Spleen (tissue), 13 donors: ENCODE data around the gene AK2. TPM values are rescaled to one million over a fixed set of nuclear protein-coding genes. Genes with fewer than 3 reads are reported as not detected.

Experiments used
- DNase-seq: peaks from one replicate; pipeline ENCODE4 v3.0.0-alpha.2; 2020
- H3K27ac ChIP-seq, 8 donors: fragments of 200-600 bp; sonication (generic) in 7 of 8; 1 replicate in 4 of 8; 2 replicates in 4 of 8; pipeline versions ENCODE4 v1.5.0 to v1.8.0; 2016 to 2021; ENCODE audit warnings: inconsistent platforms in 4 of 8, mild to moderate bottlenecking in 4 of 8, moderate library complexity in 1 of 8
- H3K27me3 ChIP-seq, 7 donors: fragments of 200-600 bp; sonication (generic) in 6 of 7; replicated peaks in 1 of 7; 1 replicate in 4 of 7; 2 replicates in 3 of 7; pipeline versions ENCODE4 v1.5.0 to v1.8.0; 2016 to 2021; ENCODE audit warnings: inconsistent platforms in 3 of 7, mild to moderate bottlenecking in 1 of 7
- H3K36me3 ChIP-seq, 6 donors: fragments of 200-600 bp; sonication (generic) in 5 of 6; 1 replicate in 4 of 6; 2 replicates in 2 of 6; pipeline versions ENCODE4 v1.5.0 to v1.8.0; 2016 to 2021; ENCODE audit warnings: inconsistent platforms in 2 of 6
- H3K4me1 ChIP-seq, 6 donors: fragments of 200-600 bp; sonication (generic) in 5 of 6; 1 replicate in 3 of 6; 2 replicates in 3 of 6; pipeline versions ENCODE4 v1.5.0 to v1.8.0; 2016 to 2021; ENCODE audit warnings: inconsistent platforms in 3 of 6
- H3K4me3 ChIP-seq, 8 donors: fragments of 200-600 bp; sonication (generic) in 7 of 8; 1 replicate in 4 of 8; 2 replicates in 4 of 8; pipeline versions ENCODE4 v1.5.0 to v1.8.0; 2016 to 2021; ENCODE audit warnings: inconsistent platforms in 4 of 8, mild to moderate bottlenecking in 4 of 8, moderate library complexity in 2 of 8
- H3K9me3 ChIP-seq, 8 donors: fragments of 200-600 bp; sonication (generic) in 7 of 8; 1 replicate in 4 of 8; 2 replicates in 4 of 8; pipeline versions ENCODE4 v1.5.0 to v1.8.0; 2016 to 2021; ENCODE audit warnings: inconsistent platforms in 4 of 8
- CTCF ChIP-seq, 11 experiments: fragments of 200-600 bp in 7 of 11; fragments of 450-650 bp in 4 of 11; sonication (generic) in 4 of 11; IDR thresholded peaks in 8 of 11; conservative IDR thresholded peaks in 3 of 11; 1 replicate in 7 of 11; 2 replicates in 4 of 11; pipeline versions ENCODE4 v1.4.0 to v1.8.0; 2016 to 2021; ENCODE audit warnings: antibody characterized with exemption in 11 of 11, inconsistent platforms in 4 of 11, mild to moderate bottlenecking in 1 of 11
- POLR2A ChIP-seq, 3 donors: fragments of 450-650 bp; IDR thresholded peaks; one replicate each; pipeline ENCODE4 v1.5.1; 2017; ENCODE audit warnings: antibody characterized with exemption in 3 of 3, mild to moderate bottlenecking in 1 of 3
- POLR2AphosphoS5 ChIP-seq, 3 donors: sonication (generic); formaldehyde crosslinking; IDR thresholded peaks; one replicate each; pipeline ENCODE4 v1.5.1; 2017; ENCODE audit warnings: antibody characterized with exemption in 3 of 3
- WGBS, 5 donors: extraction: QIAGEN DNeasy Blood & Tissue Kit in 3 of 5; methylation state at CpG; one replicate each; pipeline versions ENCODE4 v1.1.5 to v1.1.7; 2013 to 2018; 5-methylcytosine and 5-hydroxymethylcytosine counted together
- intact Hi-C: fragments of 100-400 bp; cut with DNase I; formaldehyde crosslinking; loops from one replicate; pipeline ENCODE4 v1.15.0; 2023; ENCODE audit warnings: low total_unique reads
- long read RNA-seq, 2 donors: transcript quantifications; one replicate each; lab custom pipeline, GENCODE V29; 2026
- polyA plus RNA-seq, 3 donors: library from polyadenylated mRNA; stranded (reverse); fragments of 200-250 nt; gene quantifications; one replicate each; pipeline ENCODE4 v1.2.1, GENCODE V29; 2013
- total RNA-seq, 7 donors: library from RNA; depleted of rRNA in 3 of 7; stranded (reverse); fragments of >200 nt in 3 of 7; fragmentation: NEBNext Ultra II Directional in 4 of 7; extraction: Animal tissue kit (Norgen Biotek cat#: 25700) in 4 of 7; gene quantifications; one replicate each; pipeline versions ENCODE4 v1.1.0 to v1.2.1, GENCODE V29; 2016 to 2021
- donor health status: healthy with polysubstance abuse.
- donor health status: DM: no; HTN: no; CAD: no; lungs with moderate emphysema.
- donor health status: DM: no; HTN: no; CAD: no.
- donor health status: Bipolar disorder and iron deficiency.
- donor health status: healthy.
- donor health status: DM: no; HTN: no; CAD: no.
- donor health status: DM: yes; HTN: yes; CAD: no.

Gene AK2
- total RNA-seq, result 100 to 1,000 TPM in 4 of 7 donors, 10 to 100 TPM in 3; 83.9 to 139 (median 103) TPM
- polyA plus RNA-seq, result 10 to 100 TPM; 42.8 to 75.1 (median 74.7) TPM
- long read RNA-seq, donor 1, transcript AK2-202 (7 exons, 3,586 nt), result minor isoform, 10 of 60 reads
- long read RNA-seq, donor 1, transcript AK2-201 (6 exons, 1,021 nt), result major isoform, 26 of 60 reads
- long read RNA-seq, donor 1, partial matches to known transcripts, result 23 of 60 reads
- long read RNA-seq, donor 1, other reads (novel, unspliced or antisense), result 0 of 60 reads
- long read RNA-seq, donor 2, transcript AK2-202 (7 exons, 3,586 nt), result minor isoform, 13 of 50 reads
- long read RNA-seq, donor 2, transcript AK2-201 (6 exons, 1,021 nt), result major isoform, 18 of 50 reads
- long read RNA-seq, donor 2, partial matches to known transcripts, result 13 of 50 reads
- long read RNA-seq, donor 2, other reads (novel, unspliced or antisense), result 0 of 50 reads

DNA sequence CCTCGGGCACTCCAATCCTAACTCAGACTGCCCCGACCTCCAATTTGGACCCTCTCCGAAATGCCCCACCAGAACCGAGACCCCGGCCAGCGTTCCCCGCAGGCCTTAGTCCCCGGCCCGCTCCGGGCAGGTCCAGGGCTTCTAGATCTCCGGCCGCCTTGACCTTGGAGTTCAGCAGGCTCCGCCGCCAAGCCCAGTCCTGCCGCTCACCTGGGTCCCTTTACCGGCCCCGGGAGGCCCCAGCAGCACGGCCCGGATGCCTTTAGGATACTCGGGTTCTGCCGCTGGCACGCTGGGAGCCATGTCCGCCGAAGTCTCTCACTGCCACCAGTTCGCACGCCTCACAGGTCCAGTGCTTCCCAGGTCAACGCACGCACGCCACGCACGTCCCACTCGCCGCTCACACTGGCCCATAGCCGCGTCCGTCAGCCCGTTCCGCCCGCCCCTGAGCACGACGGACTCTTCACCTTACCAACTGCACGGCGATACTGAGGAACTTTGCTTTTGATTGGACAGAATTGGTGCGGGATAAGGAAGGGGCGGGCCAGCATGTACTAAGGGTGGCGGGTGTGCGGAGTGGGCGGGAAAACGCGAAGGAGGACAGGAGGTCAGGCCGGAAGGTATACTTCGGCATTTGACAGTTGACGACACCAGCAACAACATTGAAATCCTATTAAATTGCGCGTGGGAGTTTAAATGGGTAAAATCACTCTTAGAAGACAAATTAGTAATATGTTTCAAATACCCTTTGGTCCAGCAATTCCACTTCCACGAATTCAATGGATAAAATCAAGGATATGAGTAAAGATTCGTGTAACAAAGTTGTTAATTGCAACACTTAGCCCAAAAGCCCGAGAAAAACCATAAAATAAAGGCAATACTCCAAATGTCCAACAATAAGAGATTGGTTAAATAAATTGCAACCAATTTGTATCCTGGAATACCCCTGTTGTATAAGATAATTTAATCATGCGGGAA lies at the start of gene AK2:
TSS of gene AK2 (minus strand) at position 358 of the 978 bp plus-strand sequence. CDS start at position 303, 55 bp downstream.
- Histone ChIP-seq H3K4me3 (peak within 1 kb of the TSS; percentile 70 to 99 (median 81)), H3K36me3 (peaks cover 0 to 8% (median 0%) of the 10 kb centered on the region in 6 donors), H3K4me1 (peaks cover 15 to 71% (median 49%) of the 10 kb centered on the region in 6 donors), H3K9me3 (no peaks in the 10 kb centered on the region), H3K27me3 (no peaks in the 10 kb centered on the region), H3K27ac (peak within 1 kb of the TSS; percentile 53 to 90 (median 85))
- DNase-seq, result peak; percentile 97
- TF ChIP-seq POLR2A (IDR thresholded peaks at IDR 0.05) (peak in 1 of 3 donors; percentile 18), CTCF (IDR thresholded peaks at IDR 0.05 in 8 of 11, conservative IDR thresholded peaks at IDR 0.05 in 3 of 11) (peak in 2 of 11 experiments; percentile 13 to 33), POLR2AphosphoS5 (IDR thresholded peaks at IDR 0.05) (peak; percentile 90 to 94 (median 94))
- WGBS, 5 donors, result 4 to 6% (median 5%) methylated on average over 49 to 59 of the region's 59 CpGs
- intact Hi-C loops, result no loop called here

- intact Hi-C loops, result loop anchor here (10.0 kb wide), 1 partner anchor 152 kb away; no protein-coding TSS in a partner anchor
- no peak overlapping the region for H3K4me3 ChIP-seq
- no peak for DNase-seq
- no peak overlapping the region for H3K27ac ChIP-seq
- no peak for TF ChIP-seq POLR2A (IDR thresholded peaks at IDR 0.05)
- TF ChIP-seq POLR2AphosphoS5 (IDR thresholded peaks at IDR 0.05), result no peak
- TF ChIP-seq CTCF (IDR thresholded peaks at IDR 0.05 in 8 of 11, conservative IDR thresholded peaks at IDR 0.05 in 3 of 11), result peak; percentile 19 to 77 (median 62)
- H3K4me1 ChIP-seq, result peaks cover 5 to 52% (median 24%) of the 10 kb centered on the region in 6 donors
- H3K36me3 ChIP-seq, result no peaks in the 10 kb centered on the region
- H3K27me3 ChIP-seq, result peaks cover 0 to 10% (median 1%) of the 10 kb centered on the region in 7 donors
- no peaks in the 10 kb centered on the region for H3K9me3 ChIP-seq
- WGBS, 5 donors, result 32 to 47% (median 38%) methylated on average over 8 to 12 of the region's 12 CpGs
Measured at GRCh38 chr1:33086384-33086850, 49.7 kb upstream of the AK2 start.

GRCh38 chr1:33085332-33085731 lies 48.6 kb upstream of the AK2 start:
- no peak overlapping the region for H3K27ac ChIP-seq
- no peaks in the 10 kb centered on the region for H3K36me3 ChIP-seq
- H3K27me3 ChIP-seq, result peaks cover 0 to 16% (median 5%) of the 10 kb centered on the region in 7 donors
- TF ChIP-seq POLR2AphosphoS5 (IDR thresholded peaks at IDR 0.05), result no peak
- TF ChIP-seq CTCF (IDR thresholded peaks at IDR 0.05 in 8 of 11, conservative IDR thresholded peaks at IDR 0.05 in 3 of 11), result no peak
- no peak for TF ChIP-seq POLR2A (IDR thresholded peaks at IDR 0.05)
- 81 to 89% (median 88%) methylated on average over 4 of the region's 4 CpGs for WGBS, 5 donors
- H3K4me3 ChIP-seq, result no peak overlapping the region
- H3K4me1 ChIP-seq, result peaks cover 9 to 63% (median 33%) of the 10 kb centered on the region in 6 donors
- H3K9me3 ChIP-seq, result no peaks in the 10 kb centered on the region
- intact Hi-C loops, result loop anchor here (10.0 kb wide), 1 partner anchor 151 kb away; no protein-coding TSS in a partner anchor
- no peak for DNase-seq
